ENCODE results near the gene BHLHE23.
"Not testable (repeated sequence)": the region's sequence is repeated elsewhere in the genome, so short reads cannot be mapped to it uniquely, and the experiment has no call there.

BHLHE23 gene

DNA sequence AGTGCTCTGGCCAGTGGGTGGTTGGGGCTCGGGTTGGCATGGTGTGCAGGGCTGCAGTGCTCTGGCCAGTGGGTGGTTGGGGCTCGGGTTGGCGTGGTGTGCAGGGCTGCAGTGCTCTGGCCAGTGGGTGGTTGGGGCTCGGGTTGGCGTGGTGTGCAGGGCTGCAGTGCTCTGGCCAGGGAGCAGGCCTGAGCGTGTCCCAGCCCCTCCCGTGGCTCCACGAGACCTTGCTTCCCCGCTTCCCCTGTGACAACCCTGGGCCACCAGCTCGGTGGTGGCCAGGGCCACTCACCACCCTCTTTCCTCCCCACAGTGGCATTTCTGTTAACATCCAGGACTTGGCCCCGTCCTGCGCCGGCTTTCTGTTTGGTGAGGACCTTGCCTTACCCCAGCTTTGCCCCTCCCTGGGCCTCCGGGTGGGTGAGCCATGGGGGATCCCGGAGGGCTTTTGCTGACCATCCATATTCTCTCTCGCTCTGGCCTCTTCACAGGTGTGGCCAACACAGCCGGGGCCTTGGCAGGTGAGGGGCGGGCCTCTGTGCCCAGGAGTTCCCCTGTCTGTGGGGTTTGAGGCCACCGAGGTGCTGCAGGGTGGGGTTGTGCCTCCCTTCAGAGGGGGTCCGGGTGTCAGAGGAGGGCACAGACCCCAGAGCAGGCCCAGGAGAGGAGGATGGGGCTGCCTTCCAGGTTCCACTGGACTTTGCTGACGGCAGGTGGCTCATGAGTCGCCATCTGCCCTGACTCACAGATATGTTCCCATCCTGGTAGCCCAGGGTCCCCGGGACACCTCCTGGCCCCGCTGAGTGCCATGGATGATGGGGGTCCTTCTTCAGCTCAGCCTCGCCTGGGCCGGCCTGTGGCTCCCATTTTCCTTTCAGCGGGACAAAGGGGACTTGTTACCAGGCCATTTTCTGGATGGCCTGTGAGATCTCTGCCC lies 40.3 kb downstream of the BHLHE23 start:
- ATAC-seq (replicated peaks; ENCODE audit: extremely low read depth, poor library complexity, severe bottlenecking) (no peak), DNase-seq (ENCODE audit: low spot score in 2 of 2) (no peak)
- Mint-ChIP-seq H3K27ac (ENCODE audit: low read depth) (no peak overlapping the region), H3K36me3 (ENCODE audit: insufficient read depth) (peaks cover 6% of the 10 kb centered on the region), H3K27me3 (peaks cover 7% of the 10 kb centered on the region), H3K4me3 (no peak overlapping the region), H3K4me1 (peaks cover 2% of the 10 kb centered on the region), H3K9me3 (no peaks in the 10 kb centered on the region)

DNA sequence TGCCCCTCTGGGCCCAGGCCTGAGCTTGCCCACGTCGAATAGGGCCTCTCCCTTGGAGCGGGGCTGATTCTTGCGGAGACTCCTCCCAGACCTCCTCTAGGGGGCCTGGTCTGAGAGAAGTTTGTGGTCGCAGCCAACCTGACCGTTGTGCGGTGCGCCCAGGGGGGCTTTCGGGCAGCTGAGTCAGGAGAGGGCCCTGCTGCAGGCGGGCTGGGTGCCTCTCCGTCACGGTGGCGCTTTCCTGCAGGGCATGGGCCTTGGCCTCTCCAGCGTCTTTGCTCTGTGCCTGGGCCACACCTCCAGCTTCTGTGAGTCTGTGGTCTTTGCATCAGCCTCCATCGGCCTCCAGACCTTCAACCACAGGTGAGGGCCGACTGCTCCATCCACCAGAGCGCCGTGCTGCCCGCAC lies 41.4 kb downstream of the BHLHE23 start:
- no peak overlapping the region for H3K27ac Mint-ChIP-seq (ENCODE audit: low read depth)
- H3K36me3 Mint-ChIP-seq (ENCODE audit: insufficient read depth): peaks cover 6% of the 10 kb centered on the region
- ATAC-seq (replicated peaks; ENCODE audit: extremely low read depth, poor library complexity, severe bottlenecking): no peak
- no peaks in the 10 kb centered on the region for H3K27me3 Mint-ChIP-seq
- H3K9me3 Mint-ChIP-seq: no peaks in the 10 kb centered on the region
- no peak overlapping the region for H3K4me3 Mint-ChIP-seq
- DNase-seq (ENCODE audit: low spot score in 2 of 2): no peak
- no peaks in the 10 kb centered on the region for H3K4me1 Mint-ChIP-seq

DNA sequence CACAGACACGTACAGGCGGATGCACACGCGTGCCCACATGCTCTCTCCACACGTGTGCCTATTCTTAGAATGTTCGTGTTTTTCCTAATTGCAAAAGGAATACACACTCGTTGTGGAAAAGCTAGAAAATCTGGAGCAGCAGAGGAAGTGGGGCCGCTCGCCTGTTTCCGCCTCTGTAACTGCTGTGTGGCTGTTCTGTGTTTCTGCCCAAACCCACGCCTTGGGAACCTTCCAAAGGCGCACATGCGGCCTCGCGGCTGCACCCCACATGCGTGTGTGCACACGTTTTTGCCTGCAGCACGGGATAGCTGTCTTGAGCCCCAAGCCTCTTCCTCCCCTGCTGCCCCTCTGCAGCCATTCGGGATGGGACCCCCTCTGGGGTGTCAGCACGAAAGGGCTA lies 42.1 kb downstream of the BHLHE23 start:
- H3K4me1 Mint-ChIP-seq: no peaks in the 10 kb centered on the region
- ATAC-seq (replicated peaks; ENCODE audit: extremely low read depth, poor library complexity, severe bottlenecking): no peak
- peaks cover 5% of the 10 kb centered on the region for H3K36me3 Mint-ChIP-seq (ENCODE audit: insufficient read depth)
- no peak for DNase-seq (ENCODE audit: low spot score in 2 of 2)
- no peak overlapping the region for H3K4me3 Mint-ChIP-seq
- H3K27me3 Mint-ChIP-seq: no peaks in the 10 kb centered on the region
- no peaks in the 10 kb centered on the region for H3K9me3 Mint-ChIP-seq
- no peak overlapping the region for H3K27ac Mint-ChIP-seq (ENCODE audit: low read depth)

DNA sequence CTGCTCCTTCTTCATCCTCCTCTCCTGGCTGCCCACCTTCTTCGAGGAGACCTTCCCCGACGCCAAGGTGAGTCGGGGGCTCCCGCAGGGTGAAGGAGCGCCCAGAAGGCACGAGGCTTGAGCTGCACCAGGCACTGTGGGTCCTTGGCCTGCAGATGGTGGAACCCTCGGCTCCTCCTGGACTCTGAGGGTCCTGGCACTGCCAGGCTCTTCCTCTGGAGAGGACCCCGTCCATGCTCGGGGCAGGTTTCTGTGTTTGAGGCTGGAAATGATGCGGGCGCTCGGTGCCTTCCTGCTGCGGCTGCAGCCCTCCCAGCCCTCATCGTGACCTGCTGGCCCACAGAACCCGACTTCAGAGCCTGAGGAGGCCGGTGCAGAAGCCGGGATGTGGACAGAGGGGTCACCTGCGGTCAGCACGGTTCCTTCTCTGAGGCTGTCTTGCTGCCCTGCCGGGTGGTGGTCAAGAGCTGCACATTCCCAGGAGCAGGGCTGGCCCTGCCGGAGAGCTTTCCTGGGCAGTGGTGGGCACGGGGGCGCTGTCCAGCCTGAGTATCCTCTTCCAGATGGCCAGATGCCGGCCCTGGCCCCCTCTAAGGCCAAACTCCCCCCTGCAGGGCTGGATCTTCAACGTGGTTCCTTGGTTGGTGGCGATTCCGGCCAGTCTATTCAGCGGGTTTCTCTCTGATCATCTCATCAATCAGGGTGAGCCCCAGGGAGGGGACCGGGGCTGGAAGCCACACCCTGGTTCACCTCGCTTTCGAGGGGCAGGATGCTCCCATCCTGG lies 43.0 kb downstream of the BHLHE23 start:
- no peak overlapping the region for H3K4me3 Mint-ChIP-seq
- peaks cover 5% of the 10 kb centered on the region for H3K36me3 Mint-ChIP-seq (ENCODE audit: insufficient read depth)
- H3K9me3 Mint-ChIP-seq: no peaks in the 10 kb centered on the region
- H3K27me3 Mint-ChIP-seq: no peaks in the 10 kb centered on the region
- no peak for DNase-seq (ENCODE audit: low spot score in 2 of 2)
- ATAC-seq (replicated peaks; ENCODE audit: extremely low read depth, poor library complexity, severe bottlenecking): no peak
- no peaks in the 10 kb centered on the region for H3K4me1 Mint-ChIP-seq
- H3K27ac Mint-ChIP-seq (ENCODE audit: low read depth): no peak overlapping the region

DNA sequence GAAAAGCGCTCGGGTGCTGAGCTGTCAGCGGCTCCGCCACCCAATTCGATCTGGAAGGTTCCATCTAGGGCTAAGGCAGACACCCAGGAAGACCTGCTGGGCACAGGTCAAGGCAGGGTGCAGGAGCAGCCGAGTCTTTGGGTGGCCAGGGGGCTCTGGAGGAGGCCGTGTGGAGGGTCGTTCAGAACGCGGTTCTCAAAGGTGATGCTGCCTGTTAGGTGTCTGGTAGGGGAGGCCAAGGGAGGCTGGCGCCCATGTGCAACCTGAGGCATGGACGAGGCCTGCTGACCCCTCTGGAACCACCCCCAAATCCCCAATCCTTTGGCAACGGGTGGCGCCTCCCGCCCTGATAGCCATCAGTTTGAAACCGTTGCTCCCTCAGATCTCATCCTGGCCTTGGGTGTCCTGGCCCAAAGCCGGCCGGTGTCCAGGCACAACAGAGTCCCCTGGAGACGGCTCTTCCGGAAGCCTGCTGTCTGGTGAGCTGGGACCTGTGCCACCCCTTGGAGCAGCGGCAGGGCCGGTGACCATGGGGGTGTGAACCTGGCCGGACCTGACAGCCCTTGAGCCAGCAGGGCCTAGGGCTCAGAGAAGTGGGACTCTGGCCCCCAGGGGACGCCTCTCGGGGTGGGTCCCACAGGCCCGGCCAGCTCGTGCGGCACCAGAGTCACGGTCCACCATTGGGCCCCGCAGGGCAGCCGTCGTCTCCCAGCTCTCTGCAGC lies 43.7 kb downstream of the BHLHE23 start:
- no peaks in the 10 kb centered on the region for H3K9me3 Mint-ChIP-seq
- no peak overlapping the region for H3K27ac Mint-ChIP-seq (ENCODE audit: low read depth)
- H3K4me1 Mint-ChIP-seq: no peaks in the 10 kb centered on the region
- H3K36me3 Mint-ChIP-seq (ENCODE audit: insufficient read depth): peaks cover 5% of the 10 kb centered on the region
- ATAC-seq (replicated peaks; ENCODE audit: extremely low read depth, poor library complexity, severe bottlenecking) (no peak), DNase-seq (ENCODE audit: low spot score in 2 of 2) (no peak)
- no peaks in the 10 kb centered on the region for H3K27me3 Mint-ChIP-seq
- no peak overlapping the region for H3K4me3 Mint-ChIP-seq

DNA sequence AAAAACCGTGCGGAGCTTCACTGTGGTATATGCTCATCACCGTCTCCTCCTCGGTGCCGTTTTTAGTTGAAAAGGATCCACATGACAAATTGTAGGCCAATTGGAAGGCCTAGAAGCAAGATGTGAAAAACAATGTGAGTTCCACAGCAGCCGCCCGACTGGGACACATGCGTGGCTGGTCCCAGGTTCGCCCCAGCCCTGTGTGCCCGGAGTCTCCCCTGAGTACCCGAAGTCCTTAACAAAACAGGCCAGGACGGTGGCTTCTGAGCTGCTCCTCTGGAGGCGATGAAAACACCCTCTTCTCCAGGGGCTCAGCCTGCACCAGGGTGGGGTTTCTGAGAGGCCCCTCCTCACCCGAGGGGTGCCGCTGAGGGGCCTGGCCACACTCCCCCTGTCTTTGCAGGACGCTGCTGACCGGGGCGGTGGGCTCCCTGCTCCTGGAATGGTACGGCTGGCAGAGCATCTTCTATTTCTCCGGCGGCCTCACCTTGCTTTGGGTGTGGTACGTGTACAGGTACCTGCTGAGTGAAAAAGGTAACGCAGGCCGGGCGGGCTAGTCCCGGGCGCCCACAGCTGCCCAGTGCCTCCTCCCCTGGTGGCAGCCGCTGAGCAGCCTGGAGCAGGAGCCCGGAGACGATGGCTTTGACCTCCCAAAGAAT lies 44.4 kb downstream of the BHLHE23 start:
- no peaks in the 10 kb centered on the region for H3K27me3 Mint-ChIP-seq
- H3K9me3 Mint-ChIP-seq: no peaks in the 10 kb centered on the region
- ATAC-seq (replicated peaks; ENCODE audit: extremely low read depth, poor library complexity, severe bottlenecking) (no peak), DNase-seq (ENCODE audit: low spot score in 2 of 2) (no peak)
- H3K36me3 Mint-ChIP-seq (ENCODE audit: insufficient read depth): peaks cover 5% of the 10 kb centered on the region
- H3K4me1 Mint-ChIP-seq: no peaks in the 10 kb centered on the region
- H3K4me3 Mint-ChIP-seq: no peak overlapping the region
- H3K27ac Mint-ChIP-seq (ENCODE audit: low read depth): no peak overlapping the region

DNA sequence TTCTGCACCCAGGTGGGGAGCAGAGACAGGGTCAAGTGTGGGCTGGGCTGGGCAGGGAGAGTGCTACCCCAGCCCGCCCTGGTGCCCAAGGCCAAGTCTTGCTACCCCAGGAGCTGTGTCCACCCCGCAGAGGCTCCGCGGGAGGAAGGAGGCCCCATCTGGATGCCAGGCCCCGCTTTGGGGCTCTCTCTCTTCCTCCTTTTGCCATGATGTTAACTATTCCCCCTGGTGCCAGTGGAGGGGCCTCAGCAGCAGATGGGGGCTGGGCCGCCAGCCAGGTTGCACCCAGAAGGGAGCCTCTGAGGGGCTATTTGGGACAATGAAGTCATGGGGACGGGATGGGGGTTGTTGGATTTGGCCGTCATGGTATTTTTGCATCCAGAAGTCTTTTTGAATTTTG lies 45.0 kb downstream of the BHLHE23 start:
- Mint-ChIP-seq H3K4me1 (no peaks in the 10 kb centered on the region), H3K9me3 (no peaks in the 10 kb centered on the region), H3K27ac (ENCODE audit: low read depth) (no peak overlapping the region)

DNA sequence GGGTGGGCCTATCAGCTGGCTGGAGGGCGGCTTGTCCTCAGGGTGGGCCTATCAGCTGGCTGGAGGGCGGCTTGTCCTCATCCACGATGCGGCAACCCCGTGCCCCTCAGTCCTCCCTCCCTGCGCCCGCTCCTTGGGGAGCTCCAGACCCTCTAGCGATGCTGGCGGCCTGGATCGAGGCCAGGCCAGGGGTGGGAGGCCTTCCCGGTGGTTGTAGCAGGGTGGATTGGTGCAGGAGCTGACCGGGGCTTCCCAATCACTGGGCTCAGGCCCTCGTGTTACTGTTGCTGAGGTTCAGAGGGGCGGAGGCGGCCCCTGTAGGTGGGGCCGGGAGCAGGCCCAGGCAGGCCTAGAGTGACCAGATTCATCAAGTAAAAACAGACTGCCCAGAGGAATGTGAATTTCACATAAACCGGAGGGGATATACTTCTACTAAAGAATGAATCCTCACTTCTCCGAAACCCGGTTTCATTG lies 45.4 kb downstream of the BHLHE23 start:
- H3K36me3 Mint-ChIP-seq (ENCODE audit: insufficient read depth): peaks cover 5% of the 10 kb centered on the region
- H3K9me3 Mint-ChIP-seq: no peaks in the 10 kb centered on the region
- H3K4me1 Mint-ChIP-seq: no peaks in the 10 kb centered on the region
- H3K4me3 Mint-ChIP-seq: no peak overlapping the region
- H3K27me3 Mint-ChIP-seq: no peaks in the 10 kb centered on the region
- H3K27ac Mint-ChIP-seq (ENCODE audit: low read depth): no peak overlapping the region
- DNase-seq (ENCODE audit: low spot score in 2 of 2) (no peak), ATAC-seq (replicated peaks; ENCODE audit: extremely low read depth, poor library complexity, severe bottlenecking) (no peak)

More for the DNA sequence above, 45.0 kb downstream of the BHLHE23 start:
- no peaks in the 10 kb centered on the region for H3K27me3 Mint-ChIP-seq
- peaks cover 5% of the 10 kb centered on the region for H3K36me3 Mint-ChIP-seq (ENCODE audit: insufficient read depth)
- no peak for DNase-seq (ENCODE audit: low spot score in 2 of 2)
- no peak overlapping the region for H3K4me3 Mint-ChIP-seq
- no peak for ATAC-seq (replicated peaks; ENCODE audit: extremely low read depth, poor library complexity, severe bottlenecking)

DNA sequence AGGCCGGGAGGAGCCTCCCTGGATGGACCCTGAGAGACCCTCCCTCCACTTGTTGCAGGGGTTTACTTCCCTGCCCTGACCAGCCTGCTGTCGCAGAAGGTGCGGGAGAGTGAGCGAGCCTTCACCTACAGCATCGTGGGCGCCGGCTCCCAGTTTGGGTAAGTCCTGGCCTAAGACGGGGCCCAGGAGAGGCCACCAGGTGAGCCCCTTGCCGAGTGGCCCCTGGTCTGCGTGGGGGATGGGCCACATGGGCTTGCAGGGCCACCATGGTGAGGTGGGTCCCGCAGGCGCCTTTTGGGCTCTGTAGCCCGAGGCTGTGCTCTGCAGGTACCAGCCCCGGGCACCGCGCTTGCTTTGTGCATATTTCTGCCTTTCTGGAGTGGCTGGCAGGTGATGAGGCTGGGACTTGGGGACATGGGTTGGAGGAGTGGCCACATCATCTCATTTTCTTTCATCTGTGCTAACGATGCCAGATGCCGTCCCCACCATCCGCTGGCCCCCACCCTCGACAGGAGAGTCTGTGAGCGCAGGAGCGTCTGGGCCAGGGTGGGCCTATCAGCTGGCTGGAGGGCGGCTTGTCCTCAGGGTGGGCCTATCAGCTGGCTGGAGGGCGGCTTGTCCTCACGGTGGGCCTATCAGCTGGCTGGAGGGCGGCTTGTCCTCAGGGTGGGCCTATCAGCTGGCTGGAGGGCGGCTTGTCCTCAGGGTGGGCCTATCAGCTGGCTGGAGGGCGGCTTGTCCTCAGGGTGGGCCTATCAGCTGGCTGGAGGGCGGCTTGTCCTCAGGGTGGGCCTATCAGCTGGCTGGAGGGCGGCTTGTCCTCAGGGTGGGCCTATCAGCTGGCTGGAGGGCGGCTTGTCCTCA lies 46.1 kb downstream of the BHLHE23 start:
- not testable (repeated sequence) for ATAC-seq (replicated peaks; ENCODE audit: extremely low read depth, poor library complexity, severe bottlenecking); DNase-seq (ENCODE audit: low spot score in 2 of 2); H3K9me3 Mint-ChIP-seq; H3K36me3 Mint-ChIP-seq (ENCODE audit: insufficient read depth); H3K27me3 Mint-ChIP-seq; H3K4me3 Mint-ChIP-seq; H3K4me1 Mint-ChIP-seq; H3K27ac Mint-ChIP-seq (ENCODE audit: low read depth)

DNA sequence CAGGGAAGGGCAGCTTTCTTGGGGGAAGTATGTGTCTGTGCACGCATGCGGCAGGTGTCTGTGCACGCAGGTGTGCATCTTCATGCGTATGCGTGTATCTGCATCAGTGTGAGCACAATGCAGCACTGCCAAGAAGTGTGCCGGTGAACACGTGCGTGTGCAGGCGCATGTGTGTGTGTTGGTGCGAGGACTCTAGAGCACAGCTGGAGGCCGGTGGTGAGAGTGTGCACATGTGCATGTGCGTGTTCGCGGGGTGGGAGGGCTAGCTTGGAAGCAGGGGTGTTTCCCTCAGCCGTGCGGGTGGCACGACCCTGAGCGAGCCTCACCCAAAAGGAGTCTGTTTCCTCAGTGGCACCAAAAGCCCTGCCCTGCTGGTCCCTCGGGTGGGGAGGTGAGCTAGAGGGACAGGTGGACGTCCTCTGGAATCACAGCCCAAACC lies 46.7 kb downstream of the BHLHE23 start:
- Mint-ChIP-seq H3K27ac (ENCODE audit: low read depth) (no peak overlapping the region), H3K36me3 (ENCODE audit: insufficient read depth) (peaks cover 5% of the 10 kb centered on the region), H3K4me1 (no peaks in the 10 kb centered on the region), H3K4me3 (no peak overlapping the region), H3K9me3 (no peaks in the 10 kb centered on the region), H3K27me3 (no peaks in the 10 kb centered on the region)
- DNase-seq (ENCODE audit: low spot score in 2 of 2) (no peak), ATAC-seq (replicated peaks; ENCODE audit: extremely low read depth, poor library complexity, severe bottlenecking) (no peak)

DNA sequence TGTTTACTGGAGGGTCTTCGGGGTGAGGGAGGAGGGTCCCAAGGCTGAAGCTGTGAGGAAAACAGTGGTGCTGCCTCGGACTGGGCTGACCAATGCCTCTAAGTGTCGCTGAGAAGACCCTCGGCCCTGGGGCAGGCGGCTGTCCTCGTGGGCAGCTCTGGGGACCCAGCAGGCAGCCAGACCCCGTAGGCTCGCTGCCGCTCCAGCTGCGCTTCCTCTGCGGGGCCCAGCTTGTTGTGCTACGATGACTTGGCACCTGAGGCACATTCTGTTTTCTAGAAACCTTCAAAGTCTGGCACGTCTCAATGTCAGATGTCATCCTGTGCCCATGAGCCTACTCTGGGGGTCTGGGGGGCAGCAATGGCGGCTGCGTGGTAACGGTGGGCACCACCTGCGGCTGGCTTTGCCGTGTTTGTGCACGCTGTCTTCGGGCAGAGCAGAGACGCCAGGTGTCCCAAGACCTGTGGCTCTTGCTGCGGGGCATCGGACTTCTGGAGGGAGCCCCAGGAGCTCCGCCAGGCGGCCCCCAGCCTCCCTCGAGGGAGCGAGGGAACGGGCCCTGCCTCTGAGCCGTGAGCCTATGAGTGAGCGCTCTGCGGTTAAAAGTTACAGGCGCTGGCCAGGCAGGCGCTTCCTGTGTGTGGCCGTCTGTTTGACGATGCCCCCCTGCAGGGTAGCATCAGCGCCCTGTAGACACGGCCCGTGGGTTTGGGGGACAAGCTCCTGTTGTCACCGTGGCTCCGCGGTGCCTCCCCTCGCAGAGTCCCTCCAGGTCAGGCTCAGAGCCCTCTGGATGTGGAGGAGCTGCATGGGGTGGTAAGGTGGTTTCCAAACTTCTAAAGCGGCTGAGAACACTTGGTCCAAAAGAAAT lies 47.4 kb downstream of the BHLHE23 start:
- no peak overlapping the region for H3K27ac Mint-ChIP-seq (ENCODE audit: low read depth)
- ATAC-seq (replicated peaks; ENCODE audit: extremely low read depth, poor library complexity, severe bottlenecking): no peak

More for the DNA sequence above, 47.4 kb downstream of the BHLHE23 start:
- Mint-ChIP-seq H3K4me1 (peaks cover 6% of the 10 kb centered on the region), H3K9me3 (no peaks in the 10 kb centered on the region), H3K36me3 (ENCODE audit: insufficient read depth) (peaks cover 5% of the 10 kb centered on the region), H3K4me3 (no peak overlapping the region), H3K27me3 (no peaks in the 10 kb centered on the region)
- DNase-seq (ENCODE audit: low spot score in 2 of 2): no peak

Measured in central memory CD8-positive, alpha-beta T cell (primary cell).